Measurements from ENCODE around the gene ARID4A. TPM values are rescaled to one million over a fixed set of nuclear protein-coding genes. Genes with fewer than 3 reads are reported as not detected.

ARID4A gene
- total and polyA plus RNA-seq, 10 of the 15 experiments (the other 5 are each of a cell fraction or from before 2014, with no cell fraction given): 5.2 to 18.9 (median 12.5) TPM

GRCh38 chr14:58281969-58282368 lies 16.4 kb upstream of the ARID4A start (continued):
- TF ChIP-seq, protein P1, sequence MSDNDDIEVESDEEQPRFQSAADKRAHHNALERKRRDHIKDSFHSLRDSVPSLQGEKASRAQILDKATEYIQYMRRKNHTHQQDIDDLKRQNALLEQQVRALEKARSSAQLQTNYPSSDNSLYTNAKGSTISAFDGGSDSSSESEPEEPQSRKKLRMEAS (IDR thresholded peaks at IDR 0.05; ENCODE audit: low read depth, low read length): no peak
- no peak for TF ChIP-seq BCLAF1 (IDR thresholded peaks at IDR 0.05)
- no peak for TF ChIP-seq NR2C1 (IDR thresholded peaks at IDR 0.05)
- TF ChIP-seq ZNF217 (IDR thresholded peaks at IDR 0.05): no peak

- no TSS peak for BruUV-seq (replicated peaks)
- ATAC-seq: no peak
- 87% methylated on average over 4 of the region's 4 CpGs for WGBS (ENCODE audit: insufficient coverage, insufficient replicate concordance, low lambda C conversion rate, missing lambda C conversion rate)
- no peaks in the 10 kb centered on the region for H3K9me3 ChIP-seq (replicated peaks; ENCODE audit: control insufficient read depth, insufficient read depth, low read length)
- POLR2A ChIA-PET: no interaction called here
- RAD21 ChIA-PET (ENCODE audit: unreplicated experiment): no interaction called here
- in situ Hi-C loops (cut with MboI): no loop called here
- no peaks in the 10 kb centered on the region; the same call in 1 of the 2 replicates for H4K20me1 ChIP-seq (ENCODE audit: control insufficient read depth, insufficient read depth)
- no peak overlapping the region for H3K4me3 ChIP-seq
- H3K27me3 ChIP-seq (replicated peaks in 1 of 2; ENCODE audit: control insufficient read depth in 2 of 2, insufficient read depth in 2 of 2, low read length in 1 of 2): no peaks in the 10 kb centered on the region
- H3K4me2 ChIP-seq (ENCODE audit: control insufficient read depth, insufficient read depth): no peak overlapping the region
- no peak for DNase-seq (ENCODE audit: low read depth, low spot score)
- H3K9ac ChIP-seq (ENCODE audit: control insufficient read depth, insufficient read depth, low read length): no peak overlapping the region
- no peak overlapping the region for H3K27ac ChIP-seq (ENCODE audit: control insufficient read depth, insufficient read depth)
- H3K36me3 ChIP-seq (ENCODE audit: control insufficient read depth in 2 of 2, insufficient read depth in 2 of 2, low read length in 1 of 2): peaks cover 2 to 19% of the 10 kb centered on the region in 2 experiments
- H3K79me2 ChIP-seq (ENCODE audit: control insufficient read depth, insufficient read depth, low read length): peaks cover 38% of the 10 kb centered on the region
- no peak overlapping the region for H2AFZ ChIP-seq (ENCODE audit: control insufficient read depth, low read depth, low read length)
- SMC1A ChIA-PET (ENCODE audit: uncharacterized antibody, unreplicated experiment): interaction anchor here (0.7 to 1.9 kb wide), 4 partner anchors 8 to 37 kb away, joined by 3 to 5 read pairs (median 4); no protein-coding TSS in a partner anchor
- CTCF ChIA-PET: no interaction called here
- intact Hi-C loops (cut with micrococcal nuclease; ENCODE audit: unreplicated experiment): no loop called here
- TF ChIP-seq WRNIP1 (IDR thresholded peaks at IDR 0.05; ENCODE audit: borderline replicate concordance, low read depth, low read length) (no peak), NR2F1 (conservative IDR thresholded peaks at IDR 0.05) (no peak), YY1 (IDR thresholded peaks at IDR 0.05; ENCODE audit: low read depth, low read length) (no peak), MEF2B (IDR thresholded peaks at IDR 0.05; ENCODE audit: partially characterized antibody, poor library complexity, severe bottlenecking) (no peak), ZNF24 (IDR thresholded peaks at IDR 0.05) (no peak), FOS (IDR thresholded peaks at IDR 0.05; ENCODE audit: borderline replicate concordance, extremely low read depth, insufficient read length) (no peak)
- TF ChIP-seq, protein P2, sequence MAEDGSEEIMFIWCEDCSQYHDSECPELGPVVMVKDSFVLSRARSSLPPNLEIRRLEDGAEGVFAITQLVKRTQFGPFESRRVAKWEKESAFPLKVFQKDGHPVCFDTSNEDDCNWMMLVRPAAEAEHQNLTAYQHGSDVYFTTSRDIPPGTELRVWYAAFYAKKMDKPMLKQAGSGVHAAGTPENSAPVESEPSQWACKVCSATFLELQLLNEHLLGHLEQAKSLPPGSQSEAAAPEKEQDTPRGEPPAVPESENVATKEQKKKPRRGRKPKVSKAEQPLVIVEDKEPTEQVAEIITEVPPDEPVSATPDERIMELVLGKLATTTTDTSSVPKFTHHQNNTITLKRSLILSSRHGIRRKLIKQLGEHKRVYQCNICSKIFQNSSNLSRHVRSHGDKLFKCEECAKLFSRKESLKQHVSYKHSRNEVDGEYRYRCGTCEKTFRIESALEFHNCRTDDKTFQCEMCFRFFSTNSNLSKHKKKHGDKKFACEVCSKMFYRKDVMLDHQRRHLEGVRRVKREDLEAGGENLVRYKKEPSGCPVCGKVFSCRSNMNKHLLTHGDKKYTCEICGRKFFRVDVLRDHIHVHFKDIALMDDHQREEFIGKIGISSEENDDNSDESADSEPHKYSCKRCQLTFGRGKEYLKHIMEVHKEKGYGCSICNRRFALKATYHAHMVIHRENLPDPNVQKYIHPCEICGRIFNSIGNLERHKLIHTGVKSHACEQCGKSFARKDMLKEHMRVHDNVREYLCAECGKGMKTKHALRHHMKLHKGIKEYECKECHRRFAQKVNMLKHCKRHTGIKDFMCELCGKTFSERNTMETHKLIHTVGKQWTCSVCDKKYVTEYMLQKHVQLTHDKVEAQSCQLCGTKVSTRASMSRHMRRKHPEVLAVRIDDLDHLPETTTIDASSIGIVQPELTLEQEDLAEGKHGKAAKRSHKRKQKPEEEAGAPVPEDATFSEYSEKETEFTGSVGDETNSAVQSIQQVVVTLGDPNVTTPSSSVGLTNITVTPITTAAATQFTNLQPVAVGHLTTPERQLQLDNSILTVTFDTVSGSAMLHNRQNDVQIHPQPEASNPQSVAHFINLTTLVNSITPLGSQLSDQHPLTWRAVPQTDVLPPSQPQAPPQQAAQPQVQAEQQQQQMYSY (CRISPR knock-in tag; IDR thresholded peaks at IDR 0.05): no peak
- TF ChIP-seq, protein P3, sequence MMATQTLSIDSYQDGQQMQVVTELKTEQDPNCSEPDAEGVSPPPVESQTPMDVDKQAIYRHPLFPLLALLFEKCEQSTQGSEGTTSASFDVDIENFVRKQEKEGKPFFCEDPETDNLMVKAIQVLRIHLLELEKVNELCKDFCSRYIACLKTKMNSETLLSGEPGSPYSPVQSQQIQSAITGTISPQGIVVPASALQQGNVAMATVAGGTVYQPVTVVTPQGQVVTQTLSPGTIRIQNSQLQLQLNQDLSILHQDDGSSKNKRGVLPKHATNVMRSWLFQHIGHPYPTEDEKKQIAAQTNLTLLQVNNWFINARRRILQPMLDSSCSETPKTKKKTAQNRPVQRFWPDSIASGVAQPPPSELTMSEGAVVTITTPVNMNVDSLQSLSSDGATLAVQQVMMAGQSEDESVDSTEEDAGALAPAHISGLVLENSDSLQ (IDR thresholded peaks at IDR 0.05): no peak
- no peak for FAIRE-seq
- H3K4me1 ChIP-seq (ENCODE audit: control insufficient read depth, insufficient read depth, low read length): peaks cover 4% of the 10 kb centered on the region
These were observed 15.3 kb upstream of the ARID4A start for GRCh38 chr14:58282925-58283593.
